ENCODE results near the gene PPFIA2. TPM values are rescaled to one million over a fixed set of nuclear protein-coding genes. Genes with fewer than 3 reads are reported as not detected.

PPFIA2 gene
- total and polyA plus RNA-seq, 9 donors, result 0.93 to 3.1 (median 1.5) TPM

DNA sequence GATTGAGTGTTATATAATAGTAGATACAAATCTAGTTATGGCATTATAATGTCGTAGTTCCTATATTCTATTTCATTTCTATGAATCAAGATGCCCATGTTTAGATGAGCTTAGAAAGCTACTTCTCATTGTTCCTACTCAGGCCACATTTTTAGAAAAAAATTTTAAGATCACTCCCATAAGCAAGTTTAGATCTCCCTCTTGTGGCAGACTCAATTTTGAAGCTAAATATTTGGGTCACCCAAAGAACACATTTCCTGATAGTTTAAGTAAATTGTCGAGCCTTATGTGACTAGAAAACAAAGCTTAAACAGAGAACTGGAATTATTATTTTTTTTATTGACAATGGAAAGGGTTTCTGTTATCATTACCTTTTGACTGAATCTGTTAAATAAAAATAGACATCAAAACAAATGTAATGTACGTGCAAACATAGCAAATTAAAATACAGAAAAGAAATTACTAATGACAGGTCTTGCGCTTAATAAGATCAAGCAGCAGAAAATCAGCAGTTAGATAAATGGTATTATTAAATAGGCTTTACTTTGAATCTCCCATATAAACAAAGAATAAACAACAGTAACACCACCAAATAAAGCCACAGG is 501.1 kb downstream of the PPFIA2 start:
- peak; percentile 78 for DNase-seq
- H3K4me1 ChIP-seq (ENCODE audit: control insufficient read depth, insufficient read depth, low read length), result no peaks in the 10 kb centered on the region
- H3K4me3 ChIP-seq (ENCODE audit: low read length), result no peak overlapping the region
- no CpG with 5 or more reads among the region's 4 CpGs for WGBS (ENCODE audit: insufficient coverage)
- H3K9me3 ChIP-seq (replicated peaks; ENCODE audit: control insufficient read depth, low read depth, low read length), result no peaks in the 10 kb centered on the region
- no peak overlapping the region for H3K27ac ChIP-seq (ENCODE audit: low read length)
- no peaks in the 10 kb centered on the region for H3K36me3 ChIP-seq (ENCODE audit: control insufficient read depth, insufficient read depth, low read length)
- H3K27me3 ChIP-seq (ENCODE audit: control insufficient read depth, insufficient read depth, low read length), result no peaks in the 10 kb centered on the region

DNA sequence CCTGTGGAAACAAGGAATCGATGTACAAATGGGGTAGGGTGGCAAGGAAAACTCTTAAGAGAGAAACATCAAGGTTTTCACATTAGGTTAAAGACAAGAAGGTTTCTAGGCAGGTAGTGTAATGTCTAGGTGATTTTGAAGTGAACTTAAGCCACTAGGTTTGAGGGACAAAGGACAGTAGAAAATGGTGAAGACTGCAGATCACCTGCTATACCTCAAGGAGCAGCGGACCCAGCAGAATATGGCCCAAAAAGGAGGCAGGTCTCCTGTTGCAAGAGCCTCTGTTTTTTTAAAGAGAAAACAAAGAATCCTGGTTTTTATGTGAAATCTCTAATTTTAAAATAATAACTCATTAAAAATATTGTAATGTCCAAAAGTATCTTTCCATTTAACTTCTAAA is 503.2 kb downstream of the PPFIA2 start:
- Histone ChIP-seq H3K27ac (ENCODE audit: low read length) (no peak overlapping the region), H3K9me3 (replicated peaks; ENCODE audit: control insufficient read depth, low read depth, low read length) (no peaks in the 10 kb centered on the region), H3K27me3 (ENCODE audit: control insufficient read depth, insufficient read depth, low read length) (no peaks in the 10 kb centered on the region), H3K4me1 (ENCODE audit: control insufficient read depth, insufficient read depth, low read length) (no peaks in the 10 kb centered on the region), H3K36me3 (ENCODE audit: control insufficient read depth, insufficient read depth, low read length) (no peaks in the 10 kb centered on the region), H3K4me3 (ENCODE audit: low read length) (no peak overlapping the region)
- DNase-seq, result no peak
- 100% methylated on average over 1 of the region's 2 CpGs for WGBS (ENCODE audit: insufficient coverage)

DNA sequence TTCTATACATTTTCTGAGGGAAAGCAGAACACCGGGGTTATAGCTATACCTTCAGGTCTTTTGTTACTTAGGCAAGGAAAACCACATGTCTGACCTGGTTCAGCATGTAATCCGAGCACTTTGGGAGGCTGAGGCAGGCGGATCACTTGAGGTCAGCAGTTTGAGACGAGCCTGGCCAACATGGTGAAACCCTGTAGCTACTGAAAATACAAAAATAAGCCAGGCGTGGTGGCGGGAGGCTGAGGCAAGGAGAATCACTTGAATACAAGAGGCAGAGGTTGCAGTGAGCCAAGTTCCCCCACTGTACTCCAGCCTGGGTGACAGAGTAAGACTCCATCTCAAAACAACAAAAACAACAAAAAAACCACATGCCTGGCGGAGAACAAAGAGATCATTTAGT is 503.7 kb downstream of the PPFIA2 start:
- no peaks in the 10 kb centered on the region for H3K36me3 ChIP-seq (ENCODE audit: control insufficient read depth, insufficient read depth, low read length)
- DNase-seq, result no peak
- 69% methylated on average over 5 of the region's 7 CpGs for WGBS (ENCODE audit: insufficient coverage)
- no peaks in the 10 kb centered on the region for H3K4me1 ChIP-seq (ENCODE audit: control insufficient read depth, insufficient read depth, low read length)
- no peak overlapping the region for H3K27ac ChIP-seq (ENCODE audit: low read length)
- no peak overlapping the region for H3K4me3 ChIP-seq (ENCODE audit: low read length)
- no peaks in the 10 kb centered on the region for H3K27me3 ChIP-seq (ENCODE audit: control insufficient read depth, insufficient read depth, low read length)
- no peaks in the 10 kb centered on the region for H3K9me3 ChIP-seq (replicated peaks; ENCODE audit: control insufficient read depth, low read depth, low read length)

DNA sequence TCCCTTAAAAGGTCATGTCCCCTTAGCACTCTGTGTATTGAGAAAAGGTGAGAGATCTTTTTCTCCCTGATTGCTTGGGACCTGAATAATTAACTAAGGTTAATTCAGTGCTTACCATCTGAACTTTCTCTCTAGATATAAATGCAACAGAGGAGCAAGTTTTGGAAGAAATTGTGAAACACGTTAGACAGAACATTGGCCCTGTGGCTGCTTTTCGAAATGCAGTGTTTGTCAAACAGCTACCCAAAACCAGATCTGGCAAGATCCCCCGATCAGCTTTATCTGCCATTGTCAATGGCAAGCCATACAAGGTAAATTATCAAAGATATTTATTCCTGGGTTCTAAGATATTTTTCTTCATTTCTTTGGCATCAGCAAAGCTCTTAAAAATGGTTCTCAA is 505.8 kb downstream of the PPFIA2 start:
- H3K36me3 ChIP-seq (ENCODE audit: control insufficient read depth, insufficient read depth, low read length), result no peaks in the 10 kb centered on the region
- H3K27me3 ChIP-seq (ENCODE audit: control insufficient read depth, insufficient read depth, low read length), result no peaks in the 10 kb centered on the region
- no peaks in the 10 kb centered on the region for H3K4me1 ChIP-seq (ENCODE audit: control insufficient read depth, insufficient read depth, low read length)
- no peak overlapping the region for H3K27ac ChIP-seq (ENCODE audit: low read length)
- no peak for DNase-seq
- WGBS (ENCODE audit: insufficient coverage), result 90% methylated on average over 2 of the region's 3 CpGs
- no peak overlapping the region for H3K4me3 ChIP-seq (ENCODE audit: low read length)
- H3K9me3 ChIP-seq (replicated peaks; ENCODE audit: control insufficient read depth, low read depth, low read length), result no peaks in the 10 kb centered on the region

DNA sequence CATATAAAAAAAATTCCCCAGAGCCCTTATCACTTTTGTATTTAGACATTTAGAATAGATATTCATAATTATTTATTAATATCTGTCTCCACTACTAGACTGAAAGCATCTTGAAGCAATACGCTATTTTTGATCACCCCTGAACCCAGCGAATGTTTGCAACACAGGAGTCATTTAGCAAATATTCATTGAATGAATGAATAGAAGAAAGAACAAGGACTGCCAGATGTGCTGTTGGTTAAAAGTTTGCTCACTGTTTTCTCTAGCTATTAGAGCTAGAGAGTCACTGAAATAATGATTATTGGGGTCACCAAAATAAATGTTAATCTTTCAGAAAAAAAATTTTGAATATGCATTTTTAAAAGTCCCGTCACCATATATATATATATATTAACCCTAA is 506.9 kb downstream of the PPFIA2 start:
- no peaks in the 10 kb centered on the region for H3K9me3 ChIP-seq (replicated peaks; ENCODE audit: control insufficient read depth, low read depth, low read length)
- no CpG with 5 or more reads among the region's 3 CpGs for WGBS (ENCODE audit: insufficient coverage)
- H3K27ac ChIP-seq (ENCODE audit: low read length), result no peak overlapping the region
- no peaks in the 10 kb centered on the region for H3K27me3 ChIP-seq (ENCODE audit: control insufficient read depth, insufficient read depth, low read length)
- DNase-seq, result no peak
- H3K4me3 ChIP-seq (ENCODE audit: low read length), result no peak overlapping the region
- no peaks in the 10 kb centered on the region for H3K4me1 ChIP-seq (ENCODE audit: control insufficient read depth, insufficient read depth, low read length)
- H3K36me3 ChIP-seq (ENCODE audit: control insufficient read depth, insufficient read depth, low read length), result no peaks in the 10 kb centered on the region

DNA sequence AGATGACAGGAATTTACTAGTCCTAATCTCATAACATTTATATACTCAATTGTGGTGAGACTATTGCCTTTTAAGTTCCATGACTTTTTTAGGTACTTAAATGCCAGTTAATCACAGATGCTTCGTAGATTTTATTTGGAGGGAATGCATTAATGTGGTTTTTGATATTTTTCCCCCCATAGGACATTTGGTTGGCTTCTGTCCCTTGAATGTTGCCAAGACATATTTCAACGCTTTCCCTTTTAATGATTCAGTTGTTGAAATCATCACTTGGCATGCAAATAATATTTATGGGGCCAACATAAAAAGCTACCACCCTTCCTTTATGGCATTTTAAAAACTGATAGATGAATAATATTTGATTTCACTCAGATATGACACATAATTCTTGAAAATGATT is 509.2 kb downstream of the PPFIA2 start:
- no peaks in the 10 kb centered on the region for H3K9me3 ChIP-seq (replicated peaks; ENCODE audit: control insufficient read depth, low read depth, low read length)
- H3K4me3 ChIP-seq (ENCODE audit: low read length), result no peak overlapping the region
- no peaks in the 10 kb centered on the region for H3K36me3 ChIP-seq (ENCODE audit: control insufficient read depth, insufficient read depth, low read length)
- H3K4me1 ChIP-seq (ENCODE audit: control insufficient read depth, insufficient read depth, low read length), result no peaks in the 10 kb centered on the region
- DNase-seq, result peak; percentile 19
- H3K27ac ChIP-seq (ENCODE audit: low read length), result no peak overlapping the region
- WGBS (ENCODE audit: insufficient coverage), result no CpG with 5 or more reads among the region's 2 CpGs
- no peaks in the 10 kb centered on the region for H3K27me3 ChIP-seq (ENCODE audit: control insufficient read depth, insufficient read depth, low read length)

DNA sequence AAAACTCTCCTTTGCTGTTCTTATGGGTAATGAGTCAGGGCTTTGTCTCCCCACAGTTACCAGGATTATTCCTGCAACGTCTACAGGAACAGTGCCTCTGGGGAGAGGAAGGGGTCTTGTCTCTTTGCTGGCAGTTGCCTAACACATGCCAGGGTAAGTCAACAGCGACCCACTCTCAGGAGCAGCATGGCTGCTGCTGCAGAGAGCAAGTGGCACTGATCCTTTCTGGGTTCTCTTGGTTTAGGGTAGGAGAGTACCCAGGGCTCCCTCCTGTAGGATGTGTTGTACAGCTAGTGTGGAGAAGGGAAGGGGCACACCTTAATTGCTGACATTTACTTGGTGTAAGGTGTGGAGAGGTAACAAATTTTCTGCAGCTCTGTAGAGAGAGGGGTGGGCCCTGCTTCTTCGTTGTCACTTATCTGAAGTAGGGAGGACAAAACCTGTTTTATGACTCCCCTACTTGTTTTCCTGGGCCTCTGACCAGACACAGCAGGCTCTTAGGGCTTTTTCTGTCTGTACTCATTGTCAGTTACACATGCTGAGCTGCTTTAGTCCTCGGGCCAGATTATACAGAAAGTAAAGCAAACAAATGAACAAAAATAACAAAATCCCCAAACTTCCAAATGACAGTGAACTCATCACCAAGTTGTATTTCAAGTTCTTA is 513.1 kb downstream of the PPFIA2 start:
- DNase-seq, result peak; percentile 14
- WGBS (ENCODE audit: insufficient coverage), result 17% methylated on average over 3 of the region's 4 CpGs
- H3K36me3 ChIP-seq (ENCODE audit: control insufficient read depth, insufficient read depth, low read length), result no peaks in the 10 kb centered on the region
- H3K4me3 ChIP-seq (ENCODE audit: low read length), result no peak overlapping the region
- H3K27me3 ChIP-seq (ENCODE audit: control insufficient read depth, insufficient read depth, low read length), result no peaks in the 10 kb centered on the region
- no peaks in the 10 kb centered on the region for H3K4me1 ChIP-seq (ENCODE audit: control insufficient read depth, insufficient read depth, low read length)
- peaks cover 2% of the 10 kb centered on the region for H3K9me3 ChIP-seq (replicated peaks; ENCODE audit: control insufficient read depth, low read depth, low read length)
- no peak overlapping the region for H3K27ac ChIP-seq (ENCODE audit: low read length)

DNA sequence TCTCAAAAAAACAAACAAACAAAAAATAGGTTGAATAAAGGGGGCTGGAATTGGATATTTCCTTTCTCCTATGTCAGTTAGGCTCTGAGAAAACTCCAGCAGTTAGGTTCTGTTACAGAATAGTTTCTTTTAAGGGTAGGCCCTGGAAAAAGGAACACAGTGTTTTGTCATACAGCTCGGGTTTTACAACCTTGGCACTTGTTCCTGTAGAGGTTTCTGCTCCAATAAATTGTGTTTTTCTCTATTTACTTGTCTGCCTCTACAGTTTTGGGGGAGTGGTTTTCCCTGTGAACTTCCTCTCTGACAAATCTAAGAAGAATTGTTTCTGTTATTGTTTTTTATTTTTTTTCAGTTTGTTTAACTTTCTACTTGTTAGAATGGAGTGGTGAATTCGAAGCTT is 513.7 kb downstream of the PPFIA2 start:
- Histone ChIP-seq H3K27ac (ENCODE audit: low read length) (no peak overlapping the region), H3K36me3 (ENCODE audit: control insufficient read depth, insufficient read depth, low read length) (no peaks in the 10 kb centered on the region), H3K9me3 (replicated peaks; ENCODE audit: control insufficient read depth, low read depth, low read length) (peaks cover 2% of the 10 kb centered on the region), H3K4me3 (ENCODE audit: low read length) (no peak overlapping the region), H3K4me1 (ENCODE audit: control insufficient read depth, insufficient read depth, low read length) (no peaks in the 10 kb centered on the region), H3K27me3 (ENCODE audit: control insufficient read depth, insufficient read depth, low read length) (no peaks in the 10 kb centered on the region)
- WGBS (ENCODE audit: insufficient coverage), result no CpG with 5 or more reads among the region's 2 CpGs
- DNase-seq, result peak; percentile 80

DNA sequence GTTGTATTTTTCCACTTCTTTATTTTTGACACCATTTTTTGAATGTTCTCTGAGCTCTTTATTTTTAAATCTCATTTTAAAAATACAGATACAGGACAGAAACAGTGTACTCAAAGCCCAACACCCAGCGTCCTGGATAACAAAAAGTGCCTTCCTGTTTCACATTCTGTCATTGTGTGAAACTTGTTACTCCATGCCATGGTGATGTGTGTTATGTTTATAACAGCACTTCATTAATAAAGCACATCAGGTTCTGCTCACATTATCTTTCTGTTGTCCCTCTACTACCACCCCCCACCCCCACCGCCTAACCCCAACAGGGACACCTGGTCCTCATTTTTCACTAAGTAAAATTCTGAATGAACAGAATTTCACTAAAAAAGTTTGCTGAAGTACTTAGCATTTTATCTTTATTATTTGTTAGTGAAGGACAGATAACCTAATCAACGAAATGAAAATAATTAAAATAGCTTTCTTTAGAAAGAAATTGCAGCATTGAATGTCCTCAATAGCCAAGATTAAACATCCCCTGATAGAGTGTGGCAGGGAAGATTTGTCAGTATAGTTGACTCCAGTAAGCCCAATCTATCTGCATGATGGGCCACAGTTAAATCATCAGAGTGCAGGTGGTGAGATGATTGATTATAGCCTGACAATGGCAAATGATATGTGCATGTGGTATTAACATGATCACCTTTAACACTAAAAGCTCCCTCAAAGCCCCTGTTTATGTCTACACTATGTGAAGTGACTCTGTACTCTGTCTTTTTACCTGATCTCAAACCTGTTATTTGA is 527.4 kb downstream of the PPFIA2 start:
- no peak overlapping the region for H3K27ac ChIP-seq (ENCODE audit: low read length)
- no peak overlapping the region for H3K4me3 ChIP-seq (ENCODE audit: low read length)
- peaks cover 2% of the 10 kb centered on the region for H3K4me1 ChIP-seq (ENCODE audit: control insufficient read depth, insufficient read depth, low read length)
- H3K36me3 ChIP-seq (ENCODE audit: control insufficient read depth, insufficient read depth, low read length), result no peaks in the 10 kb centered on the region
- no peaks in the 10 kb centered on the region for H3K27me3 ChIP-seq (ENCODE audit: control insufficient read depth, insufficient read depth, low read length)
- no peak for DNase-seq
- no CpG with 5 or more reads among the region's 3 CpGs for WGBS (ENCODE audit: insufficient coverage)
- no peaks in the 10 kb centered on the region for H3K9me3 ChIP-seq (replicated peaks; ENCODE audit: control insufficient read depth, low read depth, low read length)

DNA sequence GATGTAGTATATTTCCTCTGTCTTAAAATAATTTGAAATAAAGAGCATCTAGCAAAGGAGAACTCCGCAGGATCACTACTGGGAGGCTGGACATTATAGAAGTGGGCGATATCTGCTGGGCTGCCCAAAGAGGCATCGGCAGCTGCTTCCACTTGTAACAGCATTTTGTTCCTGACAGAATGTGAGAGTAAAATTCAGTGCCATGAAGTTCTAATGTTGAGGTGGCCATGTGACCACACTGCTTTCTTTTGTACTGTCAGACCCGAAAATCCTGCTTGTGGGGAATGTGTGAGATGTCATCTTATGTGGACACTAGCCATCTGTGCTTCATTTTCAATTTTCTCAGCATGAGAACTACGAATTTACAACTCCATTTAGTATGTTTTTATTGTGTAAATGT is 529.4 kb downstream of the PPFIA2 start:
- 67% methylated on average over 3 of the region's 5 CpGs for WGBS (ENCODE audit: insufficient coverage)
- H3K27ac ChIP-seq (ENCODE audit: low read length), result no peak overlapping the region
- H3K36me3 ChIP-seq (ENCODE audit: control insufficient read depth, insufficient read depth, low read length), result no peaks in the 10 kb centered on the region
- H3K4me3 ChIP-seq (ENCODE audit: low read length), result no peak overlapping the region
- H3K9me3 ChIP-seq (replicated peaks; ENCODE audit: control insufficient read depth, low read depth, low read length), result no peaks in the 10 kb centered on the region
- H3K27me3 ChIP-seq (ENCODE audit: control insufficient read depth, insufficient read depth, low read length), result no peaks in the 10 kb centered on the region
- peaks cover 2% of the 10 kb centered on the region for H3K4me1 ChIP-seq (ENCODE audit: control insufficient read depth, insufficient read depth, low read length)
- no peak for DNase-seq

All from muscle of leg (tissue), 11 donors.